ENCODE measurements around the gene KRTAP4-11.

The KRTAP4-11 gene

DNA sequence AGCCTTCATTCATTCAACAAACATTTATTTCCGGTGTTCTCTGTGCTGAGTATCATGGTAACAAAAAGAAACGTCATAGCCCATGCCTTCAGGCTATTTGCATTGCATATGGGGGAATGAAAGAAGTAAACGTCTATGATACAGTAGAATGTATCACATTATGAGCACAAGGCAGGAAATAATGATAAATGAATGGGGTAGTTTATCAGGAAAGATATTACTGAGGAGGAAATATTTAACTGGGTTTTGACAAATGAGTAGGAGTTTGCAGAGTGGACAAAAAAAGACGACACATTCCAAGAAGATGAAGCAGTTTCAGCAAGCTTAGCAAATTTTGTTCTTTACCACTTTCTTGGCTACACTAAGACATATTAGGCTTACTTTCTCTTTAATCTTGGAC lies 35.5 kb downstream of the KRTAP4-11 start:
- DNase-seq (ENCODE audit: insufficient read length, low spot score), result no peak
- no peak for TF ChIP-seq POLR2A (IDR thresholded peaks at IDR 0.05; ENCODE audit: low read depth, low read length)
- no peak for FAIRE-seq

DNA sequence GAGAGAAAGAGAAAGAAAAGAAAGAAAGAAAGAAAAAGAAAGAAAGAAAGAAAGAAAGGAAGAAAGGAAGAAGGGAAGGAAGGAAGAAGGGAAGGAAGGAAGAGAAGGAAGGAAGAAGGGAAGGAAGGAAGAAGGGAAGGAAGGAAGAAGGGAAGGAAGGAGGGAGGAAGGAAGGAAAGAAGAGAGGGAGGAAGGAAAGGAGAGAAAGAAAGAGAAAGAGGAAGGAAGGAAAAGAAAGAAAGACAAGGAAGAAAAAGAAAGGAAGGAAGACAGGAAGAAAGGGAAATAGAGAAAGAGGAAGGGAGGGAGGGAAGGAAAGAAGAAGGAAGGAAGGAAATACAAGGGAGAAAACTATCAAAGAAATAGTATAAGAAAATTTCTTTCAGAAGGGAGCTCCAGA lies 41.4 kb downstream of the KRTAP4-11 start:
- FAIRE-seq (no peak), DNase-seq (ENCODE audit: insufficient read length, low spot score) (no peak)
- TF ChIP-seq POLR2A (IDR thresholded peaks at IDR 0.05; ENCODE audit: low read depth, low read length), result no peak

DNA sequence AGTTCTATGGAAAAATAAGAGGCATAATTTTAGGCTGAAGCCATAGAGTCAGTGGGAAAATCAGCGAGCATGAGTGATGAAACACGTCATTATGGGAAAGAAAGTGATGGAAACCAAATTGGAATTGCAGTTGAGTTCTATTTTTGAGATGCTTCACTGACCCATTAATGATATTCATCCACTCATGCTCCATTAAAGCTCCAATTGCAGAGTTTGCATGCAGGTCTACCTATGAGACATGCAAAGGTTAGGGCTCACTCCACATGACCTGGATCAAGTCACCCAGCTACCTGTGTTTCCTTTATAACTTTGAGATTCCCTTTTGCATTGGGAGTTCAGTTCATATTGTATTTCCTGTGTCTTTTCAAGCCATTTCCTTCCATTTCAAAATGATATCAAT lies 44.5 kb downstream of the KRTAP4-11 start:
- TF ChIP-seq POLR2A (IDR thresholded peaks at IDR 0.05; ENCODE audit: low read depth, low read length), result no peak
- FAIRE-seq (no peak), DNase-seq (ENCODE audit: insufficient read length, low spot score) (no peak)

DNA sequence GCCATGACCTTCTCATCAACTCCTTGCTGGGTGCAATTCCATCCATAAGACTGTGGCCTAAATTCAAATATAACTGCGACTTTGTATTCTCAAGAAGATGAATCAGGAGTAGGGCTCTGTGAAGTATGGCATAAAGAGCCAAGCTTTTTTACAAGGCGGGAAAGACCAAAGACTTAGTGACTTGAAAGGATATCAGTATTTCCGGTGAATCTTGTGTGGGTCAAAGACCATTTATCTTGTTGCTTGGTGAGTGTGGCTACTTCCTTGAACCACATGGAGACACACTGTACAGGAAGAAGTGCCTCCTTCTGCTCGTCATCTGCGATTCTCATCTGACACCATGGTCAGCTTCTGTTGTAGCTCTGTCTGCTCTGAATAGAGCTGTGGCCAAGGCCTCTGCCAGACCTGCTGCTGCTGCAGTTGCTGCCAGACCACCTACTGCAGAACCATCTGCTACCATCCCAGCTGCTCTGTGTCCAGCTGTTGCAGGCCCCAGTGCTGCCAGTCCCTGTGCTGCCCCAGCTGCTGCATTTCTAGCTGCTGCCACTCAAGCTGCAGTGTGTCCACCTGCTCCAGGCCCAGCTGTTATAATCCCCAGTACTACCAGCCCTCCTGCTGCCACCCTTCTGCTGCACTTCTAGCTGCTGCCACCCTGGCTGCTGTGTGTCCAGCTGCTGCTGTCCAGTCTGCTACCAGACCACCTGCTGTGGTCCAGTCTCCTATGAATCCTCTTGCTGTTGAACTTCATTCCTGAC lies 46.4 kb downstream of the KRTAP4-11 start:
- DNase-seq (ENCODE audit: insufficient read length, low spot score), result no peak
- no peak for TF ChIP-seq POLR2A (IDR thresholded peaks at IDR 0.05; ENCODE audit: low read depth, low read length)
- FAIRE-seq, result no peak

DNA sequence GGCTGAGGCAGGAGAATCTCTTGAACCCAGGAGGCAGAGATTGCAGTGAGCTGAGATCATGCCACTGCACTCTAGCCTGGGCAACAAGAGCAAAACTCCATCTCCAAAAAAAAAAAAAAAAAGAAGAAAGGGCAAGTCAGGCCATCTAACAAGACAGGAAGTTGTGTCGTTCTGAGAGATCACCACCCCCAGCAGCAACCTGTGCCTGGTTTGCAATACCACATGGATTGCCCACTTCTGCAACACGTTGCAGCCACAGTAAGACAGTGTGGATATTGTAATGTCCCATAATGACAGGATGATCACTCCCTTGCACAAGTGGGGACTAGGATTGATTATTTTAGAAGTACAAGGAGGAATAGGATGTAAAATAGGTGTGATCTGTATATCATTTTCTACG lies 49.1 kb downstream of the KRTAP4-11 start:
- DNase-seq (ENCODE audit: insufficient read length, low spot score) (no peak), FAIRE-seq (no peak)
- TF ChIP-seq POLR2A (IDR thresholded peaks at IDR 0.05; ENCODE audit: low read depth, low read length), result no peak

DNA sequence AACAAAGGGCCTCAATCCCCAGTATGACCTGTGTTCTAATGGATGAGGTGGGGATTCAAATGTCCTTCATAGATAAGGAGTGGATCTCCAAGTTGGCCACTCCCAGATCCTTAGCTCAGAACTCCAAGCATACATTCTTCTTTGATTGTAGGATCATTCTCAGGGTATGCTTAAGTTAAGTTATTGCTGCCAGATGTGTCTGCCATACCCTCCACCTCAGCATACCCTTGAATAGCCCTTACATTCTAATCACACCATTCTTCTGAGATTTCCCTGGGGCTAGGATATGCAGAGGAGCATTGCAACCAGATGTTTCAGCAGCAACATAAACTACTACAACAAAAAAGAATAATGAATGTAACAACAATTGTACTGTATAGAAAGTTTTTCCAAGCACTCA lies 50.9 kb downstream of the KRTAP4-11 start:
- FAIRE-seq (no peak), DNase-seq (ENCODE audit: insufficient read length, low spot score) (no peak)
- TF ChIP-seq POLR2A (IDR thresholded peaks at IDR 0.05; ENCODE audit: low read depth, low read length), result no peak
